Stimulated activated CD8-positive, alpha-beta memory T cell treated with anti-CD3 and anti-CD28 coated beads, Interleukin-2, amount 100 ng/mL, for 1 hour (primary cell): Measurements from ENCODE around the gene OGN.

Experiments
- DNase-seq, 2 donors: peaks; one replicate each; pipeline ENCODE4 v3.0.0-alpha.2; 2020; ENCODE audit warnings: low read depth in 2 of 2

Gene OGN

GRCh38 chr9:92405818-92406217, 1.4 kb upstream of the OGN start:
- DNase-seq = no peak

GRCh38 chr9:92402826-92403745, 1.3 kb downstream of the OGN start:
- no peak for DNase-seq

- no peak for DNase-seq
These were observed 2.0 kb downstream of the OGN start for GRCh38 chr9:92402360-92402759.

- no peak for DNase-seq
These were observed 6.5 kb downstream of the OGN start for GRCh38 chr9:92397853-92398252.

- no peak for DNase-seq
These were observed 8.8 kb downstream of the OGN start for GRCh38 chr9:92395617-92396016.

GRCh38 chr9:92393686-92394085, 10.7 kb downstream of the OGN start:
- no peak for DNase-seq

GRCh38 chr9:92392690-92393089, 11.7 kb downstream of the OGN start:
- no peak for DNase-seq

GRCh38 chr9:92385953-92386352, 18.4 kb downstream of the OGN start:
- DNase-seq = no peak

- no peak for DNase-seq
These were observed 18.9 kb downstream of the OGN start for GRCh38 chr9:92385477-92385876.

- DNase-seq = no peak
These were observed 19.4 kb downstream of the OGN start for GRCh38 chr9:92385001-92385400.

- no peak for DNase-seq
These were observed 20.0 kb downstream of the OGN start for GRCh38 chr9:92384375-92384774.

GRCh38 chr9:92381775-92382174, 22.6 kb downstream of the OGN start:
- DNase-seq = no peak

GRCh38 chr9:92380603-92381002, 23.8 kb downstream of the OGN start:
- no peak for DNase-seq

- no peak for DNase-seq
These were observed 25.4 kb downstream of the OGN start for GRCh38 chr9:92378865-92379560.

GRCh38 chr9:92377876-92378275, 26.5 kb downstream of the OGN start:
- DNase-seq = no peak

- DNase-seq = no peak
These were observed 31.2 kb downstream of the OGN start for GRCh38 chr9:92373167-92373566.

- no peak for DNase-seq
These were observed 35.3 kb downstream of the OGN start for GRCh38 chr9:92369075-92369474.

GRCh38 chr9:92360083-92360482, 44.3 kb downstream of the OGN start:
- DNase-seq = no peak

GRCh38 chr9:92359394-92359995, 44.9 kb downstream of the OGN start:
- DNase-seq = no peak

- DNase-seq = no peak
These were observed 51.3 kb downstream of the OGN start for GRCh38 chr9:92353051-92353450.

- no peak for DNase-seq
These were observed 53.6 kb downstream of the OGN start for GRCh38 chr9:92350740-92351133.
